ENCODE measurements around the gene VASN.

The VASN gene

GRCh38 chr16:4332083-4332482 is 39.6 kb upstream of the VASN start:
- TF ChIP-seq GATA2 (IDR thresholded peaks at IDR 0.05; ENCODE audit: low read depth, low read length) (no peak), GATA3 (IDR thresholded peaks at IDR 0.05; ENCODE audit: low read depth, low read length) (no peak)

- TF ChIP-seq GATA3 (IDR thresholded peaks at IDR 0.05; ENCODE audit: low read depth, low read length): no peak
- no peak for TF ChIP-seq GATA2 (IDR thresholded peaks at IDR 0.05; ENCODE audit: low read depth, low read length)
Measured at GRCh38 chr16:4332623-4333307, 38.9 kb upstream of the VASN start.

- TF ChIP-seq GATA2 (IDR thresholded peaks at IDR 0.05; ENCODE audit: low read depth, low read length) (no peak), GATA3 (IDR thresholded peaks at IDR 0.05; ENCODE audit: low read depth, low read length) (no peak)
Measured at GRCh38 chr16:4333308-4333638, 38.4 kb upstream of the VASN start.

- TF ChIP-seq GATA3 (IDR thresholded peaks at IDR 0.05; ENCODE audit: low read depth, low read length) (no peak), GATA2 (IDR thresholded peaks at IDR 0.05; ENCODE audit: low read depth, low read length) (no peak)
Measured at GRCh38 chr16:4334724-4335495, 36.7 kb upstream of the VASN start.

GRCh38 chr16:4336701-4337539 is 34.7 kb upstream of the VASN start:
- TF ChIP-seq GATA3 (IDR thresholded peaks at IDR 0.05; ENCODE audit: low read depth, low read length): no peak
- no peak for TF ChIP-seq GATA2 (IDR thresholded peaks at IDR 0.05; ENCODE audit: low read depth, low read length)

- TF ChIP-seq GATA2 (IDR thresholded peaks at IDR 0.05; ENCODE audit: low read depth, low read length) (no peak), GATA3 (IDR thresholded peaks at IDR 0.05; ENCODE audit: low read depth, low read length) (no peak)
Measured at GRCh38 chr16:4337540-4338088, 34.0 kb upstream of the VASN start.

GRCh38 chr16:4338125-4338582 is 33.5 kb upstream of the VASN start:
- TF ChIP-seq GATA3 (IDR thresholded peaks at IDR 0.05; ENCODE audit: low read depth, low read length) (no peak), GATA2 (IDR thresholded peaks at IDR 0.05; ENCODE audit: low read depth, low read length) (no peak)

GRCh38 chr16:4338712-4339299 is 32.8 kb upstream of the VASN start:
- TF ChIP-seq GATA3 (IDR thresholded peaks at IDR 0.05; ENCODE audit: low read depth, low read length) (no peak), GATA2 (IDR thresholded peaks at IDR 0.05; ENCODE audit: low read depth, low read length) (no peak)

- TF ChIP-seq GATA2 (IDR thresholded peaks at IDR 0.05; ENCODE audit: low read depth, low read length) (no peak), GATA3 (IDR thresholded peaks at IDR 0.05; ENCODE audit: low read depth, low read length) (no peak)
Measured at GRCh38 chr16:4339455-4339854, 32.2 kb upstream of the VASN start.

- TF ChIP-seq GATA2 (IDR thresholded peaks at IDR 0.05; ENCODE audit: low read depth, low read length) (no peak), GATA3 (IDR thresholded peaks at IDR 0.05; ENCODE audit: low read depth, low read length) (no peak)
Measured at GRCh38 chr16:4339909-4340308, 31.7 kb upstream of the VASN start.

- TF ChIP-seq GATA3 (IDR thresholded peaks at IDR 0.05; ENCODE audit: low read depth, low read length) (no peak), GATA2 (IDR thresholded peaks at IDR 0.05; ENCODE audit: low read depth, low read length) (no peak)
Measured at GRCh38 chr16:4340443-4340842, 31.2 kb upstream of the VASN start.

GRCh38 chr16:4341250-4341649 is 30.4 kb upstream of the VASN start:
- TF ChIP-seq GATA2 (IDR thresholded peaks at IDR 0.05; ENCODE audit: low read depth, low read length) (no peak), GATA3 (IDR thresholded peaks at IDR 0.05; ENCODE audit: low read depth, low read length) (no peak)

- no peak for TF ChIP-seq GATA3 (IDR thresholded peaks at IDR 0.05; ENCODE audit: low read depth, low read length)
- TF ChIP-seq GATA2 (IDR thresholded peaks at IDR 0.05; ENCODE audit: low read depth, low read length): no peak
Measured at GRCh38 chr16:4342866-4343744, 28.5 kb upstream of the VASN start.
